Neural cell (in vitro differentiated cells): Measurements from ENCODE around the gene MDN1. TPM values are rescaled to one million over a fixed set of nuclear protein-coding genes. Genes with fewer than 3 reads are reported as not detected.

Source experiments
- polyA plus RNA-seq: library from polyadenylated mRNA; depleted of rRNA; stranded (reverse); fragments of >200 nt; gene quantifications from 2 replicates; pipeline ENCODE4 v1.2.3, GENCODE V29; 2014
- small RNA-seq, 3 experiments: library from RNA; depleted of rRNA; stranded (forward); fragments of <200 nt; gene quantifications; one replicate each; pipeline ENCODE3, GENCODE V24; 2012

The MDN1 gene
- polyA plus RNA-seq, 1 donor from 2014 or later: 17.8 TPM

Small RNA genes within 50 kb of the gene (small RNA-seq; reads per million reads assigned to genes)
- gene DNAJC19P6: 0 reads per million in 3 experiments
- gene RF00019: 0 to 1.2 (median 0) reads per million in 3 experiments

Other genes with a start within 250 kb of the MDN1 start
- gene LYRM2, start 181.0 kb downstream of the MDN1 start, polyA plus RNA-seq: 25.5 and 27.0 TPM in 2 replicates
- gene CASP8AP2, start 10.1 kb upstream of the MDN1 start, polyA plus RNA-seq: 13.3 and 16.8 TPM in 2 replicates
- gene GJA10, start 74.7 kb upstream of the MDN1 start, polyA plus RNA-seq: not detected in 2 replicates